Left forelimb (tissue), 1 donor: ENCODE data around the gene RAB27B.

Experiments
- DNase-seq: peaks from one replicate; pipeline ENCODE4 v3.0.0-alpha.2; 2018; ENCODE audit warnings: low spot score

The RAB27B gene

GRCh38 chr18:54910161-54910919 lies 82.1 kb downstream of the RAB27B start:
- no peak for DNase-seq

GRCh38 chr18:54911551-54911950 lies 83.3 kb downstream of the RAB27B start:
- DNase-seq = no peak

GRCh38 chr18:54914816-54915215 lies 86.5 kb downstream of the RAB27B start:
- no peak for DNase-seq

- DNase-seq = no peak
These were observed 88.2 kb downstream of the RAB27B start for GRCh38 chr18:54916507-54916906.

- DNase-seq = no peak
These were observed 89.8 kb downstream of the RAB27B start for GRCh38 chr18:54918060-54918459.

- DNase-seq = no peak
These were observed 91.1 kb downstream of the RAB27B start for GRCh38 chr18:54919412-54919811.

GRCh38 chr18:54923339-54923956 lies 95.2 kb downstream of the RAB27B start:
- DNase-seq = no peak

GRCh38 chr18:54924948-54925347 lies 96.7 kb downstream of the RAB27B start:
- no peak for DNase-seq

GRCh38 chr18:54926593-54927325 lies 98.5 kb downstream of the RAB27B start:
- DNase-seq = no peak

- no peak for DNase-seq
These were observed 100.0 kb downstream of the RAB27B start for GRCh38 chr18:54928236-54928635.

GRCh38 chr18:54931152-54931551 lies 102.9 kb downstream of the RAB27B start:
- no peak for DNase-seq

GRCh38 chr18:54932472-54932871 lies 104.2 kb downstream of the RAB27B start:
- DNase-seq = no peak

GRCh38 chr18:54938506-54938905 lies 110.2 kb downstream of the RAB27B start:
- no peak for DNase-seq

- no peak for DNase-seq
These were observed 111.2 kb downstream of the RAB27B start for GRCh38 chr18:54939361-54939917.

- DNase-seq = no peak
These were observed 113.9 kb downstream of the RAB27B start for GRCh38 chr18:54942144-54942543.

- DNase-seq = no peak
These were observed 114.3 kb downstream of the RAB27B start for GRCh38 chr18:54942569-54942968.
